GM19240 (cell line): ENCODE measurements around the gene PPARG.
"Not testable (repeated sequence)": the region's sequence is repeated elsewhere in the genome, so short reads cannot be mapped to it uniquely, and the experiment has no call there.

Source experiments
- DNase-seq: peaks from one replicate; pipeline ENCODE4 v3.0.0; 2011; ENCODE audit warnings: low spot score; ENCODE audit not compliant: insufficient read length

The PPARG gene

GRCh38 chr3:12440927-12441714 is 152.3 kb downstream of the PPARG start:
- DNase-seq = no peak

- DNase-seq = no peak
Observed at GRCh38 chr3:12442654-12443501, 154.0 kb downstream of the PPARG start.

- no peak for DNase-seq
Observed at GRCh38 chr3:12443781-12444522, 155.1 kb downstream of the PPARG start.

GRCh38 chr3:12444582-12445471 is 156.0 kb downstream of the PPARG start:
- no peak for DNase-seq

- no peak for DNase-seq
Observed at GRCh38 chr3:12445523-12446240, 156.8 kb downstream of the PPARG start.

- no peak for DNase-seq
Observed at GRCh38 chr3:12446298-12446697, 157.4 kb downstream of the PPARG start.

GRCh38 chr3:12447075-12447474 is 158.2 kb downstream of the PPARG start:
- no peak for DNase-seq

- DNase-seq = not testable (repeated sequence)
Observed at GRCh38 chr3:12448404-12449202, 159.7 kb downstream of the PPARG start.

GRCh38 chr3:12449889-12450682 is 161.2 kb downstream of the PPARG start:
- DNase-seq = no peak

- DNase-seq = no peak
Observed at GRCh38 chr3:12451481-12451880, 162.6 kb downstream of the PPARG start.

- DNase-seq = no peak
Observed at GRCh38 chr3:12451960-12452359, 163.1 kb downstream of the PPARG start.

- no peak for DNase-seq
Observed at GRCh38 chr3:12452361-12453330, 163.8 kb downstream of the PPARG start.

- no peak for DNase-seq
Observed at GRCh38 chr3:12454076-12454815, 165.4 kb downstream of the PPARG start.

GRCh38 chr3:12454816-12455121 is 165.9 kb downstream of the PPARG start:
- DNase-seq = no peak

GRCh38 chr3:12455740-12456139 is 166.9 kb downstream of the PPARG start:
- DNase-seq = no peak

- DNase-seq = no peak
Observed at GRCh38 chr3:12456441-12456840, 167.6 kb downstream of the PPARG start.

- not testable (repeated sequence) for DNase-seq
Observed at GRCh38 chr3:12457380-12457779, 168.5 kb downstream of the PPARG start.
